ENCODE results near the gene NSD1. TPM values are rescaled to one million over a fixed set of nuclear protein-coding genes. Genes with fewer than 3 reads are reported as not detected.

NSD1 gene
- total and polyA plus RNA-seq, 3 donors from 2014 or later, result 66.0 to 86.6 (median 71.2) TPM

GRCh38 chr5:177312649-177313181, 179.1 kb downstream of the NSD1 start:
- intact Hi-C loops (cut with DNase I; ENCODE audit: low total_unique reads), result no loop called here
- TF ChIP-seq, protein P1, sequence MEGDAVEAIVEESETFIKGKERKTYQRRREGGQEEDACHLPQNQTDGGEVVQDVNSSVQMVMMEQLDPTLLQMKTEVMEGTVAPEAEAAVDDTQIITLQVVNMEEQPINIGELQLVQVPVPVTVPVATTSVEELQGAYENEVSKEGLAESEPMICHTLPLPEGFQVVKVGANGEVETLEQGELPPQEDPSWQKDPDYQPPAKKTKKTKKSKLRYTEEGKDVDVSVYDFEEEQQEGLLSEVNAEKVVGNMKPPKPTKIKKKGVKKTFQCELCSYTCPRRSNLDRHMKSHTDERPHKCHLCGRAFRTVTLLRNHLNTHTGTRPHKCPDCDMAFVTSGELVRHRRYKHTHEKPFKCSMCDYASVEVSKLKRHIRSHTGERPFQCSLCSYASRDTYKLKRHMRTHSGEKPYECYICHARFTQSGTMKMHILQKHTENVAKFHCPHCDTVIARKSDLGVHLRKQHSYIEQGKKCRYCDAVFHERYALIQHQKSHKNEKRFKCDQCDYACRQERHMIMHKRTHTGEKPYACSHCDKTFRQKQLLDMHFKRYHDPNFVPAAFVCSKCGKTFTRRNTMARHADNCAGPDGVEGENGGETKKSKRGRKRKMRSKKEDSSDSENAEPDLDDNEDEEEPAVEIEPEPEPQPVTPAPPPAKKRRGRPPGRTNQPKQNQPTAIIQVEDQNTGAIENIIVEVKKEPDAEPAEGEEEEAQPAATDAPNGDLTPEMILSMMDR (IDR thresholded peaks at IDR 0.05), result no peak
- no peak overlapping the region for H3K27ac ChIP-seq

DNA sequence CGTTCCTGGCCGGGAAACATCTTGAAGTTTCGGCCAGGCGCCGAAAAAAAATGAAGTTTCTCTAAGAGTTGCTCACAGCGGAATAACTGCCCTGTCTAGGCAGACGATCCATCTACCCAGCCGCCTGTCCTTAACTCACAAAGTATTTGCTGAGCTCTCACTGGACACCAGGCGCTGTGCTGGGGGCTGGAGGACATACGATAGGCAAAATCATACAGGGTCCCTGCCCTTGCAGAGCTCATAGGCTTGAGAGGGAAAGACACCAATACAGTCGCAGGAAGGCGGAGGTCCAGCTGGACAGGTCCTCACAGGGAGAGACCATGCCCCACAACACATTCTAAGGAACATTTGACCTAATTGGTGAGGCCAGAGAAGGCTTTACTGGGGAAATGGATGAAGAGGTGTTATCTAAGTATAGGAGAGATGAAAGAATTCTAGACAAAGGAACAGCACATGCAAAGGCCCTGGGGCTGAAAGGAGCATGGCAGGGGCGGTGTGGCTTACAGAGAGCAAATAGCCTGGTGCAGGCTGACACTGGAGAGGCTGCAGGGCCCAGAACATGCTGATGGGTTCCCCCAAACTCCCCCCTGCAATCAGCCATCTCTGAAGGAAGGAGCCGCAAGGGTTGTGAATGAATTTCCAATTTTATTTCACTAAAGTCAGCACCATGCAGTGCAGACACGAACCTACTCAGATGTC, 180.1 kb downstream of the NSD1 start:
- intact Hi-C loops (cut with DNase I; ENCODE audit: low total_unique reads), result no loop called here
- Histone ChIP-seq H3K27me3 (no peaks in the 10 kb centered on the region), H3K4me1 (peaks cover 28% of the 10 kb centered on the region), H3K36me3 (ENCODE audit: low read depth, missing control alignments) (no peaks in the 10 kb centered on the region), H3K4me3 (no peak overlapping the region), H3K27ac (no peak overlapping the region), H3K9me3 (no peaks in the 10 kb centered on the region)
- no peak for DNase-seq
- no peak for TF ChIP-seq POLR2A (IDR thresholded peaks at IDR 0.05)
- TF ChIP-seq, protein P1 (IDR thresholded peaks at IDR 0.05), result no peak
- WGBS, 2 donors, result 91 to 93% methylated on average over 15 of the region's 15 CpGs

More at GRCh38 chr5:177312649-177313181, 179.1 kb downstream of the NSD1 start:
- peak overlapping the region; percentile 7 to 59 for H3K4me3 ChIP-seq
- no peaks in the 10 kb centered on the region for H3K27me3 ChIP-seq
- 12 to 16% methylated on average over 4 to 19 of the region's 19 CpGs for WGBS, 2 donors
- H3K36me3 ChIP-seq (ENCODE audit: low read depth, missing control alignments), result no peaks in the 10 kb centered on the region
- no peak for DNase-seq
- H3K4me1 ChIP-seq, result peaks cover 28% of the 10 kb centered on the region
- no peaks in the 10 kb centered on the region for H3K9me3 ChIP-seq

DNA sequence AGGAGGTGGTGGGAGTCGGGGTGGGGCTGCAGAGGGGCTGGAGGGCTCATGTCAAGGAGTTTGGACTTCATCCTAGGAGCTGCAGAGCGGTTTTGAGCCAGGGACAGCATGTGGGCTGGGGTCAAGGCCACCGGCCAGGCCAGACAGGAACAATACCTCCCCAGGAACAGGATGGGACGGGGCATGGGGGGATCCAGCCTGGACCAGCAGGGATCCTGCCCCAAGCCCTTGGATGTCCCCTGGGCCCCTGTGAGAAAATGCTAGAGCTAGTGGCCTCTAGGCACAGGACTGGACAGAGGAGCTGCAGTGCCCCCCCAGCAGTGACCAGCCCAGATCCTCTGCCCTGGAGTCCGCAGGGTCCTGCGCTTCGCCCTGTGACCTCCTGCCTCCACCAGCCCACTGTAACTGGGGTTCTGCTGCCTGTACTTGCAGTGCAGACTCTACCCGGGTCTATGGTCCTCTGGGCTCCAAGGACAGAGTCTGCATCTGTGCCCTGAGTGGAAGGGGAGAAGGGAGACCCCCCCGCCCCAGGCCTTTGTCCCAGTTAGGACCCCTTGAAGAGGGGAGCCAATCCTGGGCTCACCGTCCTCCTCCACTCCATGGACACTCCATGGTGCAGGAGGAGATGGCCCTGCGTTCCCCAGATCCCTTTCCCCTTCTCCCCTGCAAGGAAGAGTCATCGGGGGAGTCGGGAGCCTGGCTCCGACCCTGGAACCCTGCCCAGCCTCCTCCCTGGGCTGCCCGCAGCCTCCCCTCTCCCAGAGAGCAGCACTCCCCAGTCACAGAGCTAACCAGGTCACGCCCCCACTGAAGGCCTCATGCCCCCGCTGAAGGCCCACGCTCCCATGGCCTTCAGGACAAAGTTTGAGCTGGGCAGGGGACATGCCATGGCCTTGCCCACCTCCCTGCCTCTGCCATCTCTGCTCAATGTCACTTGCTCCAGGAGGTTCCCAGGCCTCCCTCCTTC, 181.1 kb downstream of the NSD1 start:
- H3K27ac ChIP-seq, result no peak overlapping the region
- no peaks in the 10 kb centered on the region for H3K27me3 ChIP-seq
- H3K4me3 ChIP-seq, result no peak overlapping the region
- DNase-seq, result peak; percentile 50
- 50 to 53% methylated on average over 11 to 18 of the region's 18 CpGs for WGBS, 2 donors
- TF ChIP-seq, protein P1 (IDR thresholded peaks at IDR 0.05), result no peak
- no peak for TF ChIP-seq POLR2A (IDR thresholded peaks at IDR 0.05)
- peaks cover 28% of the 10 kb centered on the region for H3K4me1 ChIP-seq
- intact Hi-C loops (cut with DNase I; ENCODE audit: low total_unique reads), result no loop called here
- H3K9me3 ChIP-seq, result no peaks in the 10 kb centered on the region
- no peaks in the 10 kb centered on the region for H3K36me3 ChIP-seq (ENCODE audit: low read depth, missing control alignments)

DNA sequence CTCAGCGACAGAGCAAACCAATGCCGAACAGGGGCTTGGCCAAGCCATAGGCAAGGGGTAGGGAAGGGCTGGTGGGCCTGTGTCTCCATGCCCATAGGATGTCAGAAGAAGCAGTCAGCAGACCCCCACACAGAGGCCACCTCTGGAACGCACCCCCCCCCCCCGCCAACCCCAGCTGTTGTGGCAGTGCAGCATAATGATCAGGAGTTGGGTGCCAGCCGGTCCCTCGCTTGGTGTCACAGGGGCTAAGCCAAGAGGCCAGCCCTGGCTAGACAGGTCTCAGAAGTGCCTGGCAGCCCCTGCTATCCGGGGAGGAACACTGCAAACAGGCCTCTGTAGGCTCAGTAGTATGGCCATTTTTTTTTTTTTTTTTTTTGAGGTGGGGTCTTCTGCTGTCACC, 181.8 kb downstream of the NSD1 start:
- no peaks in the 10 kb centered on the region for H3K36me3 ChIP-seq (ENCODE audit: low read depth, missing control alignments)
- no peak overlapping the region for H3K27ac ChIP-seq
- H3K4me1 ChIP-seq, result peaks cover 28% of the 10 kb centered on the region
- no peaks in the 10 kb centered on the region for H3K9me3 ChIP-seq
- intact Hi-C loops (cut with DNase I; ENCODE audit: low total_unique reads), result no loop called here
- TF ChIP-seq POLR2A (IDR thresholded peaks at IDR 0.05), result no peak
- TF ChIP-seq, protein P1 (IDR thresholded peaks at IDR 0.05), result no peak
- DNase-seq, result no peak
- no peak overlapping the region for H3K4me3 ChIP-seq
- 70 to 86% methylated on average over 2 to 7 of the region's 7 CpGs for WGBS, 2 donors
- H3K27me3 ChIP-seq, result no peaks in the 10 kb centered on the region

All from testis (tissue), 3 donors.